HCT116 (cell line): ENCODE measurements around the gene AQP6. TPM values are rescaled to one million over a fixed set of nuclear protein-coding genes. Genes with fewer than 3 reads are reported as not detected.

Source experiments
- ATAC-seq: fragments of 200-7000 bp; cut with Tn5 transposase; 2 replicates; pipeline ENCODE4 v1.9.1; 2020; ENCODE audit warnings: mild to moderate bottlenecking, moderate library complexity
- BruUV-seq: library from RNA; stranded (reverse); fragments of 400-500 nt; replicated peaks from 2 replicates; lab custom pipeline; 2021; lab: Mats Ljungman, UMichigan
- CTCF ChIA-PET: fragments of 300-600 bp; sonication (Branson Sonifier 250); formaldehyde crosslinking; loops from one replicate; lab custom pipeline; 2021; ENCODE audit warnings: antibody characterized with exemption; lab: Charles Lee
- POLR2A ChIA-PET: fragments of 300-600, 350-600 bp; sonication (Branson Sonifier 250); formaldehyde crosslinking; loops from one replicate; lab custom pipeline; 2021; ENCODE audit warnings: antibody characterized with exemption; lab: Charles Lee
- RAD21 ChIA-PET, 2 experiments: fragments of 300-600 bp; sonication (Branson Sonifier 250); formaldehyde crosslinking; loops; one replicate each; lab custom pipeline; 2023; ENCODE audit warnings: low total read pairs in 2 of 2; ENCODE audit not compliant: uncharacterized antibody in 2 of 2, unreplicated experiment in 2 of 2, low non-redundant PET in 1 of 2; lab: Charles Lee
- DNase-seq: peaks from one replicate; pipeline ENCODE4 v3.0.0-alpha.2; 2010; ENCODE audit warnings: low read depth, low spot score
- H2AFZ ChIP-seq: fragments of 200-600 bp; shearing (Covaris generic), sonication (generic); 2 replicates; pipeline ENCODE4 v1.6.1; 2017; ENCODE audit warnings: low read depth, mixed run types, mixed read lengths, antibody characterized with exemption, low read length; ENCODE audit not compliant: poor library complexity, severe bottlenecking
- H3K27ac ChIP-seq: 2 replicates; pipeline ENCODE4 v1.5.1; 2012; ENCODE audit warnings: low read depth, low read length
- H3K27me3 ChIP-seq: fragments of 200-600 bp; sonication (generic); 2 replicates; pipeline ENCODE4 v1.6.1; 2016; ENCODE audit warnings: mixed run types, low read length, mixed read lengths; ENCODE audit not compliant: insufficient read depth
- H3K36me3 ChIP-seq, 2 experiments: fragments of 200-500 bp in 1 of 2; fragments of 200-600 bp in 1 of 2; sonication (Bioruptor generic) in 1 of 2; sonication (generic) in 1 of 2; 2 replicates each; pipeline versions ENCODE4 v1.5.1 to v1.6.1; 2014 to 2016; ENCODE audit warnings: low read length in 2 of 2, inconsistent platforms in 1 of 2, mixed read lengths in 1 of 2, mixed run types in 1 of 2; ENCODE audit not compliant: insufficient read depth in 2 of 2, control insufficient read depth in 1 of 2
- H3K4me1 ChIP-seq, 2 experiments: fragments of 200-600 bp in 1 of 2; sonication (generic) in 1 of 2; 2 replicates each; pipeline versions ENCODE4 v1.5.1 to v1.6.1; 2012 to 2017; ENCODE audit warnings: low read length in 2 of 2, inconsistent platforms in 1 of 2, mild to moderate bottlenecking in 1 of 2, mixed read lengths in 1 of 2, mixed run types in 1 of 2, moderate library complexity in 1 of 2; ENCODE audit not compliant: insufficient read depth in 2 of 2, control insufficient read depth in 1 of 2
- H3K4me2 ChIP-seq: fragments of 200-600 bp; sonication (generic); 2 replicates; pipeline ENCODE4 v1.6.1; 2017; ENCODE audit warnings: mixed run types, low read length, mixed read lengths
- H3K4me3 ChIP-seq, 2 experiments: fragments of 200-600 bp in 1 of 2; sonication (generic) in 1 of 2; replicated peaks in 1 of 2; 2 replicates each; pipeline ENCODE4 v1.5.1; 2011 to 2016; ENCODE audit warnings: low read length in 2 of 2, control low read depth in 1 of 2, low read depth in 1 of 2, mild to moderate bottlenecking in 1 of 2, mixed read lengths in 1 of 2, mixed run types in 1 of 2
- H3K79me2 ChIP-seq: fragments of 200-600 bp; sonication (generic); 2 replicates; pipeline ENCODE4 v1.6.1; 2017; ENCODE audit warnings: mild to moderate bottlenecking, mixed run types, low read length, moderate library complexity, mixed read lengths; ENCODE audit not compliant: insufficient read depth
- H3K9ac ChIP-seq: fragments of 200-600 bp; sonication (generic); 2 replicates; pipeline ENCODE4 v1.6.1; 2016; ENCODE audit warnings: low read length, mixed read lengths
- H3K9me2 ChIP-seq: fragments of 200-600 bp; sonication (generic), shearing (Covaris generic); 2 replicates; pipeline ENCODE4 v1.6.1; 2017; ENCODE audit warnings: mixed run types, mild to moderate bottlenecking, moderate library complexity; ENCODE audit not compliant: insufficient read depth
- H3K9me3 ChIP-seq, 2 experiments: fragments of 200-500 bp in 1 of 2; fragments of 200-600 bp in 1 of 2; sonication (Bioruptor generic) in 1 of 2; sonication (generic) in 1 of 2; 2 replicates each; pipeline ENCODE4 v1.6.1; 2014 to 2017; ENCODE audit warnings: low read length in 2 of 2, mixed read lengths in 2 of 2, inconsistent platforms in 1 of 2, low read depth in 1 of 2, mild to moderate bottlenecking in 1 of 2, mixed run types in 1 of 2, moderate library complexity in 1 of 2; ENCODE audit not compliant: control insufficient read depth in 1 of 2, insufficient read depth in 1 of 2
- H4K20me1 ChIP-seq: fragments of 200-600 bp; sonication (generic), shearing (Covaris generic); 2 replicates; pipeline ENCODE4 v1.6.1; 2017; ENCODE audit warnings: mixed run types, mild to moderate bottlenecking, moderate library complexity; ENCODE audit not compliant: insufficient read depth
- ELF1 ChIP-seq: IDR thresholded peaks from 2 replicates; pipeline ENCODE4 v1.6.1; 2012; ENCODE audit warnings: low read depth, borderline replicate concordance
- MAX ChIP-seq: IDR thresholded peaks from 2 replicates; pipeline ENCODE4 v1.6.1; 2012
- POLR2A ChIP-seq: IDR thresholded peaks from 2 replicates; pipeline ENCODE4 v1.7.0; 2011; ENCODE audit warnings: borderline replicate concordance; ENCODE audit not compliant: insufficient read depth, insufficient read length; ENCODE audit errors: extremely low read depth
- POLR2AphosphoS5 ChIP-seq: IDR thresholded peaks from 2 replicates; pipeline ENCODE4 v1.6.1; 2011; ENCODE audit warnings: mild to moderate bottlenecking, low read depth, low read length, moderate library complexity
- RAD21 ChIP-seq: IDR thresholded peaks from 2 replicates; pipeline ENCODE4 v1.6.1; 2012; ENCODE audit warnings: low read depth, mild to moderate bottlenecking
- SIN3A ChIP-seq: IDR thresholded peaks from 2 replicates; pipeline ENCODE4 v1.6.1; 2012; ENCODE audit warnings: low read depth
- SP1 ChIP-seq: IDR thresholded peaks from 2 replicates; pipeline ENCODE4 v1.6.1; 2012; ENCODE audit warnings: low read depth
- SRF ChIP-seq: IDR thresholded peaks from 2 replicates; pipeline ENCODE4 v1.6.1; 2012; ENCODE audit warnings: low read depth
- TCF7L2 ChIP-seq: IDR thresholded peaks from 2 replicates; pipeline ENCODE4 v1.7.0; 2011; ENCODE audit warnings: borderline replicate concordance, inconsistent platforms; ENCODE audit not compliant: insufficient read depth, insufficient read length; ENCODE audit errors: extremely low read depth
- ZFX ChIP-seq: fragments of 450-650 bp; IDR thresholded peaks from 2 replicates; pipeline ENCODE4 v1.6.1; 2017
- intact Hi-C: fragments of 100-400 bp; cut with micrococcal nuclease; formaldehyde crosslinking; loops from 2 replicates; pipeline ENCODE4 v1.10.0; 2022
- total RNA-seq: library from RNA; stranded (reverse); gene quantifications from one replicate; pipeline ENCODE4 v1.2.1, GENCODE V29; 2021; ENCODE audit not compliant: unreplicated experiment
- TF ChIP-seq, protein P1 (sequence below): IDR thresholded peaks from 2 replicates; pipeline ENCODE4 v1.6.1; 2012

Gene AQP6
- total RNA-seq, 1 experiment from 2014 or later: not detected

- Histone ChIP-seq H3K4me3 (peak overlapping the region in 1 of 2 experiments; percentile 56; a peak in 2 of 4 replicates), H2AFZ (no peak overlapping the region), H3K4me2 (peak overlapping the region; percentile 92), H3K27me3 (0 out of 2 replicates have a peak, but pooled peaks cover 5% of the 10 kb centered on the region), H3K9me3 (no peaks in the 10 kb centered on the region), H3K9me2 (no peaks in the 10 kb centered on the region), H4K20me1 (no peaks in the 10 kb centered on the region), H3K4me1 (peaks cover 10 to 31% of the 10 kb centered on the region in 2 experiments), H3K27ac (no peak overlapping the region; the same call in 1 of the 2 replicates), H3K79me2 (no peaks in the 10 kb centered on the region), H3K36me3 (no peaks in the 10 kb centered on the region), H3K9ac (no peak overlapping the region)
- ChIA-PET POLR2A (interaction anchor here (1.4 kb wide), 1 partner anchor 72 kb away, joined by 3 read pairs; no protein-coding TSS in a partner anchor), CTCF (interaction anchor here (0.6 to 4.0 kb wide), 34 partner anchors 8 to 351 kb away, joined by 3 to 65 read pairs (median 4); partner anchors contain the start of genes BCDIN3D, COX14, RACGAP1 and SMARCD1), RAD21 (interaction anchor here (0.6 to 2.0 kb wide), 7 partner anchors 90 to 104 kb away, joined by 3 to 9 read pairs (median 6); no protein-coding TSS in a partner anchor)
- ATAC-seq: peak; percentile 3
- intact Hi-C loops: loop anchor here (1.0 to 10.0 kb wide), 5 partner anchors 90 to 208 kb away; no protein-coding TSS in a partner anchor
- BruUV-seq: no TSS peak
- TF ChIP-seq MAX (no peak), ELF1 (no peak), SRF (no peak), RAD21 (no peak), ZFX (no peak), POLR2AphosphoS5 (no peak), POLR2A (no peak), SP1 (no peak), TCF7L2 (no peak), SIN3A (no peak)
- TF ChIP-seq, protein P1, sequence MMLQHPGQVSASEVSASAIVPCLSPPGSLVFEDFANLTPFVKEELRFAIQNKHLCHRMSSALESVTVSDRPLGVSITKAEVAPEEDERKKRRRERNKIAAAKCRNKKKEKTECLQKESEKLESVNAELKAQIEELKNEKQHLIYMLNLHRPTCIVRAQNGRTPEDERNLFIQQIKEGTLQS: no peak
- no peak for DNase-seq
These were observed 6.2 kb upstream of the AQP6 start for GRCh38 chr12:49966511-49967041.
